HG02798 (cell line): ENCODE results near the gene GTPBP4.
"Not testable (repeated sequence)": the region's sequence is repeated elsewhere in the genome, so short reads cannot be mapped to it uniquely, and the experiment has no call there.

ENCODE experiments used
- ATAC-seq: cut with Tn5 transposase; IDR thresholded peaks from one replicate; pipeline ENCODE4 v1.9.1; 2021; ENCODE audit warnings: mild to moderate bottlenecking; ENCODE audit not compliant: unreplicated experiment, poor library complexity

GTPBP4 gene

GRCh38 chr10:987620-987869 lies 689 bp upstream of the GTPBP4 start:
- ATAC-seq: no peak

DNA sequence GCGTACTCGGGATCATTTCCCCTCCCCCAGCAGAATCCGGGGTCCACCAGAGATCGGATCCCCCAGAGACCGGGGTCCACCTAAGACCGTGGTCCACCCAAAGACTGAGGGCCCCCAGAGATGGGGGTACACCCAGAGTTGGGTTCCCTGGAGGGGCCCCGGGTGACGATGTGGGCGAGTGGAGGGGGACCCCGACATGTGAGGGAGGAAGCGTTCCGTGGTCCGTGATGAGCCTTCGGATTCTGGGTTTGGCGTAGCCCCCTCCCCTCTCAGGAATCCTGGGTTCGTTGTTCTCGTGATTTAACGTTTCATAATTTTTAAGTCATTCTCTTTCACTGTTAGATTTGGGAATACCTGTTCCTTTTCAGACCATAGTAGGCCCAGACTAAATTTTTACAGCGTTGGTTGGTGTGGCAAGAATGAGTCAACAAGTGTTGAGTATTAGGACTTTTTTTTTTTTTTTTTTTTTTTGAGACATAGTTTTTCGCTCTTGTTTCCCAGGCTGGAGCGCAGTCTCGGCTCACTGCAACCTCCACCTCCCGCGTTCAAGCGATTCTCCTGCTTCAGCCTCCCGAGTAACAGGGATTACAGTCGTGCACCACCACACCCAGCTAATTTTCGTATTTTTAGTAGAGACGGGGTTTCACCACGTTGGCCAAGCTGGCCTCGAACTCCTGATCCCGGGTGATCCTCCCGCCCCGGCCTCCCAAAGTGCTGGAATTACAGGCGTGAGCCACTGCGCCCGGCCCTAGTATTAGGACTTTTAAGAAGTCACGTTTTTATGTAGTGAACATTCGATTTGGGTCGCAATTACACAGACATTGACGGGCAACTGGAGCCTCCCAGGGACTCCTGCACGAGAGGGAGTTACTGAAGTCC lies 672 bp downstream of the GTPBP4 start:
- no peak for ATAC-seq

DNA sequence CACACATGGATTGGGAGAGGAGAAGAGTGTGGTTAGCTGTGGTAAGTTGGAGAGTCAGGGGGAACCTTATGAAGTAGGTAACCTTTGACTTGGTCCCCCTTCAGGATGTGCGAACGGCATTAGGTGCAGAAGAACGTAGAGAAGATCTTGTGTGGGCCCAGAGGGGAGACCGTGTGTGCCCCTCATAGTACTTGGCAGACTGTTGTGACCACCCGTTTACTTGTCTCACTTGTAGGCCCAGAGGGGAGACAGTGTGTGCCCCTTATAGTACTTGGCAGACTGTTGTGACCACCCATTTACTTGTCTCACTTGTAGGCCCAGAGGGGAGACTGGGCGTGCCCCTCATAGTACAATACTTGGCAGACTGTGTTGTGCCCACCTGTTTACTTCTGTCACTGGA lies 2.6 kb downstream of the GTPBP4 start:
- ATAC-seq: no peak

DNA sequence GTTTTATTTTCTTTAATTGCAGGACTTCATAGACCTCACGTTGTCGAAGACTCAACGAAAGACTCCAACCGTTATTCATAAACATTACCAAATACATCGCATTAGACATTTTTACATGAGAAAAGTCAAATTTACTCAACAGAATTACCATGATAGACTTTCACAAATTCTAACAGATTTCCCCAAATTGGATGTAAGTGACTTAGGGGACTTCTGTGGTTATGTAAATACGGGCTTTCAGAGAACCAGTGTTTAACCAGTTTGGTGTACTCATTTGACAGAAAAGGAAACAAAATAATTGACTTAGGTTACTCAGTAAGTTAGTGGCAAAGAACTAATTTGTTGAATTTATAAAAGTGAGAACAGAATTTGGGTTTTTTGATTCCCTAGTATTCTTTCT lies 4.2 kb downstream of the GTPBP4 start:
- no peak for ATAC-seq

DNA sequence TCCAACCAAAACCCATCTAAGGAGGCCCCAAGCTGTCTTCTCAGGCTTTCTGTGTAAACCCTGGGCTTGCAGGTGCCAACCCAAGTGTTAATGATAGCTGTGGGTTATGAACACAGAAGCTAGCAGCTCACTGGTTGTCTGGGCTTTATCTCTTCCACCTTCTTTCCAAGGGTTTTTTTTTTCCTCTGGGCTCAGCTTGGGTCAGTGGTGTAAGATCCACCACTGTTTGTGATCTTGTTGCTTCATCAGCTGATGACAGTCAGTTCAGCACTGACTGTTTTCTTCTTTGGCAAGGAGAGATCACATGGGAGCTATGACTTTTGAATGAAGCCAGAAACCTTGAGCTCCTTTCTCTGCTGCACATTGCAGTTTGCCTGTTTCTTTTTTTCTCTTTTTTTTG lies 4.6 kb downstream of the GTPBP4 start:
- no peak for ATAC-seq

- ATAC-seq: no peak
Measured at GRCh38 chr10:994836-995558, 6.8 kb downstream of the GTPBP4 start.

GRCh38 chr10:995559-995926 lies 7.3 kb downstream of the GTPBP4 start:
- ATAC-seq: no peak

DNA sequence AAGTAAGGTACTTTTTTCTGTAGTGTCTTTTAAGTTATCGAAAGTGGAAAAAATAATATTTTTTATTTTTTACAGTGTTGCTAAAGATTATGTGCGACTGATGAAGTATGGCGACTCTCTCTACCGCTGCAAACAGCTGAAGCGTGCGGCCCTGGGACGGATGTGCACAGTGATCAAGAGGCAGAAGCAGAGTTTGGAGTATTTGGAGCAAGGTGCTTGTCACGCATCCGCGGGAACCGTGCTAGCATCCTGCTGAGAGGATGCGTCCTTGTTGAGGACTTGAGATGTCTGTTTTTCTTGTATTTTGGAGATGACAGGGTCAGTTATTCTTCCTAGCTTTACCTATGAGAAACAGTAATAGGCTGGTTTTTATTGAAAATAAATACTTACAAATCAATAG lies 7.8 kb downstream of the GTPBP4 start:
- ATAC-seq: no peak

DNA sequence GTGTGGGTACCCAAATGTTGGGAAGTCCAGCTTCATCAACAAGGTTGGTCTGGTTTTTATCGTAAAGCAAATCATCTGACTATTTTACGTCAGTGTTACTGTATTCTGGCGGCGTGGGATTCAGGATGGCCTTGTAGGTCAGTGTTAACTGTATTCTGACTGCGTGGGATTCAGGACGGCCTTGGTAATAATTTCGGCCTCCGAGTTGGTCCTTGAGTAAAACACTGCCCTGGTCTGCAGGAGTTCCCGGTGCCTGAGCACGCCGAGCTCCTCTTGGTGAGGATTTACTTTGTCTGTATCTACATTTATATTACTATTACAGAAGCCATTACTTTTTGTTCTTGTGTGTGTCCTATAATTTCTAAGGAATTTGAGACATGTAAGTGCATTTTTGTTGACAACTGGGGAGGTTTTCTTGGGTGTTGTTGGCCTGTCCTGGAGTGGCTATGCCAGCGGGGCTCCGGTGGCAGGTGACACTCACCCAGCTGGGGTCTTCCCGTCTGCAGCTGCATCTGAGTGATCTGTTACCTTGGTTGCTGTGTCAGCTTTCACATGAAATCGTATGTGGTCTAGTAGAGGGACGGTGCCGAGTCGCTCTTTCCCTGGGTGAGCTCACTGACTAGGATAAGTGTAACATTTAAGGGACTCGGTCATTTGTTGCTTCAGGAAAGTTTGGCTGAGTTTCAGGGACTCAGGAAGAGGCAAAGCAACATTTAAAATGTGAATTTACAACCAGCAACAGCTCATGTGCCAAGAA lies 9.2 kb downstream of the GTPBP4 start:
- no peak for ATAC-seq

DNA sequence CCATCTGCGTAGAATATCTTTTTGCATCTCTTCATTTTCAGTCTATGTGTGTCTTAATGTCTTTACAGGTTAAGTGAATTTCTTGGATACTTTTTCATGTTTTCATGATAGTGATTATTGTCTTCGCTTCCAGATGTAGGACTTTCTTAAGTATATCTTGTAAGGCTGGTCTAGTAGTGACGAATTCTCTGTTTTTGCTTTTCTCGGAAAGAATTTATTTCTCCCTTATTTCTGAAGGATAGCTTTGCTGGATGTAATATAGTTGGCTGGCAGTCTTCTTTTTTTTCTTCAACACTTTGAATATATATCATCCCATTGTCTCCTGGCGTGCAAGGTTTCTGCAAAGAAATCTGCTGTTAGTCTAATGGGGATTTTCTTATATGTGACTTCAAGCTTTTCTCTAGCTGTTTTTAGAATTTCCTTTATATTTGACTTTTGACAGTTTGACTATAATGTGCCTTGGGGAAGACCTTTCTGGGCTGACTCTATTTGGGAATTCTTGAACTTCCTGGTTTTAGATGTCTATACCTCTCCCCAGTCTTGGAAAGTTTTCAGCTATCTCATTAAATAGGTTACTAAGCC lies 14.3 kb downstream of the GTPBP4 start:
- no peak for ATAC-seq

DNA sequence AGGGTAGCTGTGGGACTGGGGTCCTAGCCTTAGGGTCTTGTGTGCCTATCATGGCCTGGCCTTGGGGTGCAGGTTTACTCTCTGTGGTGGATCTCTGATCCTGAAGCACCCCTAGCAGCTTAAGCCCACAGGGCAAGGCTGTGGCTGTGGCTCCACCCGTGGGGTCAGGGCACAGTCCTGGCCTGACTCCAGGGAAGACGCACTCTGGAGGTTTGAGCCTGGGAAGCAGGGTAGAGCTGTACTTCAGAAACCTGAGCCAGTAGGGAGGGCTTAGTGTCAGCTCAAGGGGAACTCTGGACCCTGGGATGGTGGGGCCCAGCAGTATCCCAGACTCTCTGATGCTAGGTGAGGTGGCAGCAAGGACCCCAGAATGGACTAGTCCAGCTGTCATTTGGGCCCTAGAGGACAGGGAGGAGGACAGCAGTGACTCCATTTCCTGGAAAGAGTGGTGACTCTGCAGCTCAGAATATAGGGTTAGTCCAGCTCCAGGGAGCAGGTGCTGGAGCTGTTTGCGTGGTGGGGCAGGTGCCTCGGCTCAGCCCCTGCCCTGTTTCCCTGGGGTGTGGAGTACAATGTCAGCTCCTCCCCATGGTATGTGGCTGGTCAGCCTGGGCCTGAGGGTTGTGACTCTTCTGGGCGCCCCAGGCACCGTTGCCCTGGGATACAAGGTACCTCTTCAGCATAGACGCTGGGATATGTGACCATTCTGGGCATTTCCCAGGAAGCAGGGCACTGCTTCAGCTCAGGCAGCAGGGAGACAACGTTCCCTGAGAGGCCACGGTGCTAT lies 15.8 kb downstream of the GTPBP4 start:
- ATAC-seq: no peak

DNA sequence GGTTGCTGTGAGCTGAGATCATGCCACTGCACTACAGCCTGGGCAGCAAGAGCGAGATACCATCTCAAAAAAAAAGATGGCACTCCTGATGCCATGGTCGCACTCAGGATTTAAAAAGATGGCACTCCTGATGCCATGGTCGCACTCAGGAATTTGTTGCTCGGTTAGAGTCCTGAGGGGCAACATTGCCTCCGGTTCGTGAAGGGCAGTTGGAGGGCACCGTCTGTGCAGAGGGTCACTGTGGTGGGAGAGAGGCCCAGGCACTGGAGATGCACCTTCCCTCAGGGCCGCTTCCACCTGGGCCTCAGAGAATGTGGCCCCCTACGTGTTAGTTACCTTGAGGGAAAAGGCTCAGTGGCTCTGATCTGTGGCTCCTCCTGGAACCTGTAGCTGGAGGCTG lies 18.3 kb downstream of the GTPBP4 start:
- no peak for ATAC-seq

GRCh38 chr10:1007583-1007982 lies 19.3 kb downstream of the GTPBP4 start:
- no peak for ATAC-seq

DNA sequence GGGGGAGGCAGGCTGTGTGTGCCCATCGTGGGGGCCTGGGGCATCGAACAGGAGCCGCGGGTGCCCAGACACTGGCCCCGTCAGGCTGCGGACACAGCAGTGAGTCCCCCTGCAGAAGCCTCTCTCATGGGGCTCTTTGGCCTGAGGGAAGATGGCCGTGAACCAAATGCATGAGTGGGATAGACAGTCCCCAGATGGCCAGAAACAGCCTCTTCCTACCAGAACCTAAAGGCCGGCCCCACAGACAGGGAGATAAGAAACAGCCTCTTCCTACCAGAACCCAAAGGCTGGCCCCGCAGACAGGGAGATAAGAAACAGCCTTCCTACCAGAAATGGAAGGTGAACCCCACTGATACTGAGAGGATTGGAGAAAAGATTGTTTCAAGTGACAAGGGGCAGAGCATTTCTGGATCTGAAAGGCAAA lies 20.8 kb downstream of the GTPBP4 start:
- no peak for ATAC-seq

GRCh38 chr10:1009947-1010346 lies 21.7 kb downstream of the GTPBP4 start:
- not testable (repeated sequence) for ATAC-seq

GRCh38 chr10:1010703-1011102 lies 22.5 kb downstream of the GTPBP4 start:
- no peak for ATAC-seq

DNA sequence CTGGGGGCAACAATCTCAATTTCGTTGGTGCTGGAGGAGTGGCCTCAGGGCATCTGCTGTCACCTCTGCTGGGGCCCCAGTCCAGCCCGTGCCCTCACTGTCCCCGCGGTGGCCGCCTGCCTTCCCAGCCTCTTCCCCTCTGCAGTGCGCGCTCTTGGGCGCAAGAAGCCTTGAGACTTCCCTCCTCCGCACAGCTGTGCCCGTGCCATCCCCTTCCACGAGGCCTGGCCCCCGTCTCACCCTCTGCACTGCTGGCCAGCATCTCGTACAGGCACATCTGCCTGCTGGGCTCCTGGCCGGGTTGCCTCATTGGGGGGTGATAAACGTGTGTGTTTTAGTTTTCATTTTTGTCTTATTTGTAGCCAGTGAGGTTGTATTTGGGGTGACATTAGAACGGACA lies 23.5 kb downstream of the GTPBP4 start:
- ATAC-seq: no peak

DNA sequence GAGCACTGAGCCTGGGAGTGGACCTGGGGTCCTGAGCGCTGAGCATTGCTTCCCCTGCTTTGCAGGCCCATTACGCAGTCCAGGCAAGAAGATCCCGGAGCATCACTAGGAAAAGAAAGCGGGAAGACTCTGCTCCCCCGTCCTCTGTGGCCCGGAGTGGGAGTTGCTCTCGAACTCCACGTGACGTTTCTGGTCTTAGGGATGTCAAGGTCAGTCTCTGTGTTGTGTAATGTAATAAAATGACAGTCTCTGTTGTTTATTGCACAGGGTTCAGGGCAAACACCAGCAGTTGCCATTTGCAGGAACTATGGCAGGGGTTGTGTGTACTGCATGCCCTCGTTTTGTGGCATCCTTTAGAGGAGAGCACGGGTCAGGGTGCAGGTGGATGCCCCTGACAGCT lies 27.5 kb downstream of the GTPBP4 start:
- no peak for ATAC-seq

DNA sequence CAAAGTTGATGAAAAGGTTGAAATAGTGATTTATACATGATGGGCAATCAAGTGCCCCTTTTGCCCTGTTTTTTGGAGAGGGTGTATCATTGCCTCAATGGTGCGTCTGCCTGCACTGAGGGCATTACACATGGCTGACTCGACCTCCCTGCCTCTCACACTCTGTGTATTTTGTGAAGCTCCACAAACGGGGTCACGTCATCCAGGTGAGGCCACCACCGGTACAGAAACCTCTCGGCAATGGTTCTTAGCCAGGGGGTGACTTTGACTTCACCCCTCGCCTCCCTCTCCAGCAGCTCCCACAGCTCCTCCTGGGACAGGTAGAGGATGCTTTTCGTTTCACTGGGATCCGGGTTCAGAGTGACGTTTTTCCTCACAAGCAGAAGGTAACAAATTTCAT lies 31.1 kb downstream of the GTPBP4 start:
- ATAC-seq: no peak

DNA sequence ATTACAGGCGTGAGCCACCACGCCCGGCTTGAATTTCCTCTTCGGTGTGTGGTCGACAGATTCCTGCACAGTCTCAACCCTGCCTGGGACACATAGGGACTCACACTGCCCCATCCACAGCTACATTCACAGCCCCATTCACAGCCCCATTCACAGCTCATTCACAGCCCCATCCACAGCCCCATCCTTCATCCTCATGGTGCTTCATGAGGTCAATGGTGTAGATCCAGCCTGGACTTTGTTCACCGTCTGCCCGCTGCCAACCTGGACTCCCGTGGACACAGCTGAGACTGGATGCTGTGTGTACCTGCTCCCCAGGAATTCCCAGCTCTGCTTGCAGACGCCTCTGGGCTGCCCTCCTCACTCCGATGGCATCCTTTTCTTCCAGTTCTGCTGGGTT lies 32.2 kb downstream of the GTPBP4 start:
- ATAC-seq: no peak
